Upper lobe of right lung (tissue), 1 donor: ENCODE results near the gene SEL1L3. TPM values are rescaled to one million over a fixed set of nuclear protein-coding genes. Genes with fewer than 3 reads are reported as not detected.

Experiments
- ATAC-seq: fragments of 200-7000 bp; cut with Tn5 transposase; one replicate; pipeline ENCODE4 v1.9.1; 2020; ENCODE audit warnings: mild to moderate bottlenecking, moderate library complexity
- DNase-seq: peaks from one replicate; pipeline ENCODE4 v3.0.0-alpha.2; 2020
- H3K27ac ChIP-seq: fragments of 200-600 bp; one replicate; pipeline ENCODE4 v1.8.0; 2022
- H3K27me3 ChIP-seq: fragments of 200-600 bp; one replicate; pipeline ENCODE4 v1.8.0; 2022; ENCODE audit warnings: mild to moderate bottlenecking
- H3K36me3 ChIP-seq: fragments of 200-600 bp; one replicate; pipeline ENCODE4 v1.8.0; 2022
- H3K4me1 ChIP-seq: fragments of 200-600 bp; one replicate; pipeline ENCODE4 v1.8.0; 2022
- H3K4me3 ChIP-seq: fragments of 200-600 bp; one replicate; pipeline ENCODE4 v1.8.0; 2022; ENCODE audit warnings: mild to moderate bottlenecking
- H3K9me3 ChIP-seq: fragments of 200-600 bp; one replicate; pipeline ENCODE4 v1.8.0; 2022
- CTCF ChIP-seq: fragments of 200-600 bp; IDR thresholded peaks from one replicate; pipeline ENCODE4 v1.8.0; 2022; ENCODE audit warnings: antibody characterized with exemption
- intact Hi-C: fragments of 100-400 bp; cut with DNase I; formaldehyde crosslinking; loops from one replicate; pipeline ENCODE4 v1.11.0; 2022
- total RNA-seq: library from RNA; stranded (reverse); fragmentation: NEBNext Ultra II Directional; extraction: Animal tissue kit (Norgen Biotek cat#: 25700); gene quantifications from one replicate; pipeline ENCODE4 v1.2.1, GENCODE V29; 2021
- donor health status: DM: no; HTN: yes; CAD: no; lungs with severe emphysema.

Gene SEL1L3
- total RNA-seq, 1 donor from 2014 or later: 69.2 TPM

- no peaks in the 10 kb centered on the region for H3K36me3 ChIP-seq
- intact Hi-C loops: no loop called here
- TF ChIP-seq CTCF: no peak
Observed at GRCh38 chr4:25713812-25714211, 149.0 kb downstream of the SEL1L3 start.

GRCh38 chr4:25712611-25713010 is 150.2 kb downstream of the SEL1L3 start:
- no peak overlapping the region for H3K27ac ChIP-seq
- no peaks in the 10 kb centered on the region for H3K36me3 ChIP-seq
- intact Hi-C loops: no loop called here
- H3K4me3 ChIP-seq: no peak overlapping the region
- DNase-seq: no peak
- no peaks in the 10 kb centered on the region for H3K27me3 ChIP-seq
- no peak for ATAC-seq
- no peaks in the 10 kb centered on the region for H3K9me3 ChIP-seq
- TF ChIP-seq CTCF: no peak
- H3K4me1 ChIP-seq: no peaks in the 10 kb centered on the region

More at GRCh38 chr4:25713812-25714211, 149.0 kb downstream of the SEL1L3 start:
- H3K27me3 ChIP-seq: no peaks in the 10 kb centered on the region
- no peaks in the 10 kb centered on the region for H3K9me3 ChIP-seq
- H3K4me1 ChIP-seq: no peaks in the 10 kb centered on the region
- DNase-seq (no peak), ATAC-seq (no peak)
- H3K4me3 ChIP-seq: no peak overlapping the region
- no peak overlapping the region for H3K27ac ChIP-seq

- Histone ChIP-seq H3K36me3 (no peaks in the 10 kb centered on the region), H3K9me3 (no peaks in the 10 kb centered on the region), H3K4me1 (no peaks in the 10 kb centered on the region), H3K27me3 (no peaks in the 10 kb centered on the region), H3K27ac (no peak overlapping the region), H3K4me3 (no peak overlapping the region)
- TF ChIP-seq CTCF: no peak
- no peak for ATAC-seq
- no peak for DNase-seq
- intact Hi-C loops: no loop called here
Observed at GRCh38 chr4:25710637-25711036, 152.2 kb downstream of the SEL1L3 start.

GRCh38 chr4:25704516-25704915 is 158.3 kb downstream of the SEL1L3 start:
- ATAC-seq (no peak), DNase-seq (no peak)
- no peak overlapping the region for H3K27ac ChIP-seq
- H3K9me3 ChIP-seq: no peaks in the 10 kb centered on the region
- no peak for TF ChIP-seq CTCF
- H3K27me3 ChIP-seq: no peaks in the 10 kb centered on the region
- intact Hi-C loops: no loop called here
- H3K4me1 ChIP-seq: no peaks in the 10 kb centered on the region
- no peak overlapping the region for H3K4me3 ChIP-seq
- no peaks in the 10 kb centered on the region for H3K36me3 ChIP-seq

GRCh38 chr4:25703731-25704388 is 158.9 kb downstream of the SEL1L3 start:
- Histone ChIP-seq H3K36me3 (no peaks in the 10 kb centered on the region), H3K27ac (no peak overlapping the region), H3K4me1 (no peaks in the 10 kb centered on the region), H3K27me3 (no peaks in the 10 kb centered on the region), H3K4me3 (no peak overlapping the region), H3K9me3 (no peaks in the 10 kb centered on the region)
- intact Hi-C loops: no loop called here
- TF ChIP-seq CTCF: no peak
- ATAC-seq (no peak), DNase-seq (no peak)

GRCh38 chr4:25702848-25703247 is 159.9 kb downstream of the SEL1L3 start:
- intact Hi-C loops: no loop called here
- Histone ChIP-seq H3K27me3 (no peaks in the 10 kb centered on the region), H3K36me3 (no peaks in the 10 kb centered on the region), H3K27ac (no peak overlapping the region), H3K4me3 (no peak overlapping the region), H3K9me3 (no peaks in the 10 kb centered on the region), H3K4me1 (no peaks in the 10 kb centered on the region)
- ATAC-seq (no peak), DNase-seq (no peak)
- no peak for TF ChIP-seq CTCF
